Lung microvascular endothelial cell (primary cell): ENCODE data around the gene HNRNPR. TPM values are rescaled to one million over a fixed set of nuclear protein-coding genes. Genes with fewer than 3 reads are reported as not detected.
A peak's percentile ranks its signal among the peaks of the same experiment; 100 is the strongest.

Experiments used
- DNase-seq, 2 donors: peaks; one replicate each; pipeline versions ENCODE4 v3.0.0 to v3.0.0-alpha.2; 2010; ENCODE audit warnings: low read depth in 2 of 2
- total RNA-seq: library from RNA; depleted of rRNA; stranded (reverse); fragments of >200 nt; gene quantifications from 2 replicates; pipeline ENCODE4 v1.2.1, GENCODE V29; 2014

The HNRNPR gene
- total RNA-seq, 1 donor from 2014 or later: 53.6 TPM

- DNase-seq: peak; percentile 42 to 91
Observed at GRCh38 chr1:23369335-23370013, 25.4 kb upstream of the HNRNPR start, which contains the start of gene ZNF436. ZNF436 (minus strand) TSS chr1:23369836; CDS start chr1:23368005, 1,831 bp downstream.

GRCh38 chr1:23368562-23369334, 24.7 kb upstream of the HNRNPR start:
- DNase-seq: peak; percentile 90 to 91

DNA sequence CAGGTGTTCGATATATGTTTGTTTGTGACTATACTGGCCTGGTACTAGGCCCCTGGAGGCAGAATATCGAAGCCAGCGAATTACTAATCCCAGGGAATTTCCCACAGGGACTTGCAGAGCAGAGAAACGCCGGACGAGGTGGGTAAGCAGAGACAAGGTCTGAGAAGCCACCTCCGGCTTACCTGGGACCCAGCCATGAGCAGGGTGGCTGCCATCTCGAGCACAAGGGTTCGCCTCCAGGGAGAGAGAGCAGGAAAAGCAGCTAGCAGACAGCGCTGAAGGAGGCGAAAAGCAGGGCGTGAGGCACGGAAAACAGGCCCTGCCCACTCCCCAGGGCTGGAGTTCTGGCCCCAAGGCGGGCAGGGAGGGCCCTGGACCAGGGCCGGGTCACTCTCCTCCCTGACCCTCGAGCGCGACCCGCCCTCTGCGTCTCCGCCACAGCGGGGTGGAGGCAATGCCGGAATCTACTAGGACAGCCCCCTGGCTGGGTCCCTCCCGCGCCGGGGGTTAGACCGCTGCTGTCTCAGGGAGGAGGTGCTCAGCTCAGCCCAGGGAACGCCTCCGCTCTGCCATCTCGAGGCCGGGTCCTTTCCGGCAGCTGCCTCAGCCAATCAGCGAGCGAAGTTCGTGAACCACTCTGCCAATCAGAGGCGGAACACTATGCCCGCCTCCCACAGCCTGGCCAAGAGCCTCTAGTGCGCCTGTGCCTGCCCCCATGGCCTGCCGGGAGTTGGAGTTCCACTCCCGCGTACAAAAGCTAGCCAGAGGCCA, 23.9 kb upstream of the HNRNPR start:
- peak; percentile 99 for DNase-seq

DNA sequence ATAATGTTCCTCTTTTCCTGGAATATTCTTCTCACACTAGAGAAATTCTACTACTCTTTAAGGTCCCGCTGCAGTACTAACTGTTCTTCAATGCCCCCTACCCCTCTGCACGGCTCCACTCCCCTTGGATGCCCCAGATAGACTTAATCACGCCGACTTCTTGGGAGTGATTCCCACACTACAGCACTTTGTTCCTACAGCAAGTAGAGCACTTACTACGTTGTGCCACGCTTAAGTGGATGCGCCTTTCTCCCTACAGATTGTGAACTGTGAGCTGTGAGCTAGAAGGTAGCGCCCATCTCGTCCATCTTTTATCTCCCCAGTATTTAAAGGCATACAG, 23.3 kb upstream of the HNRNPR start:
- DNase-seq: no peak

GRCh38 chr1:23366598-23366997, 22.5 kb upstream of the HNRNPR start:
- DNase-seq: no peak

- DNase-seq: no peak
Observed at GRCh38 chr1:23366146-23366545, 22.1 kb upstream of the HNRNPR start.

DNA sequence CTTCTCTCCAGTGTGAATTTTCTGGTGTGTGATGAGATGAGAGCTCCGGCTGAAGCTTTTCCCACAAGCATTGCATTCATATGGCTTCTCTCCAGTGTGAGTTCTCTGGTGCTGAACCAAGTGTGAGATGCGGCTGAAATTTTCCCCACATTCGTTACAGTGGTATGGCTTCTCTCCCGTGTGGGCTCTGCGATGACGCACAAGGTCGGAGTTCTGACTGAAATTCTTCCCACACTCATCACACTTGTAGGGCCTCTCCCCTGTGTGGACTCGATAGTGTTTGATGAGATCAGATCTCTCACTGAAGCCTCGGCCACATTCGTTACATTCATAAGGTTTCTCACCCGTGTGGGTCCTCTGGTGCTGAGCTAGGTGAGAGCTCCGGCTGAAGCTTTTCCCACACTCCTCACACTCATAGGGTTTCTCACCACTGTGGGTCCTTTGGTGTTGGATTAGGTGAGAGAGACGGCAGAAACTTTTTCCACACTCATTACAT, 18.2 kb upstream of the HNRNPR start:
- no peak for DNase-seq

GRCh38 chr1:23358310-23358875, 14.3 kb upstream of the HNRNPR start:
- no peak for DNase-seq

DNA sequence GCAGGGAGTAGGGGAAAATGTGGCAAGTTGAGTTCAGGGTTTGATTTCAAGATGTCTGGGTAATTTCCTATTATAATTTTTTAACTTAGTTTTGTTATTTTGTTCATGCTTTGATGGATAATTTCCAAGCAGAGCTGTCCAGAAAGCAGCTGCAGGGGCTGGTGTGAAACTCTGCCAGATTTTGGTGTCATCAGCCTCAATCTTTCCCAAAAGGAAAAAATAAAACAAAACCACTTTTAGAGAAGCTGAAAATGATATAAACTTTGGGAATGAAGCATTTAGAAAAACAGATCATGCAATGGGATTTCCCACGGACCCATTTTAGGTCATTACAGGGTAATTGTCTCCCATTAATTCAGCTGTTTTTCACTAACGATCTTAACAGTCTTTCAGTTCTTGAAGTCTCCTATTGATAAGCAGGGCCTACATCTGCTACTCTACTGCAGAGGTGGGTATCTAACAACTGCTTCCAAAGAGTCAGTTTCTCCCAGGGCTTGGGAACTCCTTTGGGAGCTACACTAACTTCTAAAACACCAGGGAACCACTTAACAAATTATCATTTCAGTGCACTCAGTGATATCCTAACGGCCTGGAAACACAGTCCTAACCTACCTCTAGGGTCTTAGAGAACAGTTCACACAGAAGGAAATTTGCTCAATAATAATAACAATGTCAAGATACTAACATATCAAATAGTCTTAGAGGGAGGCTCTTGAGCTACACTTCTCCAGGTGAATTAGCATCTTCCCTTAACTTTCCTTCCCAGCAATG, 13.2 kb upstream of the HNRNPR start:
- DNase-seq: no peak

- no peak for DNase-seq
Observed at GRCh38 chr1:23356471-23357137, 12.5 kb upstream of the HNRNPR start.

DNA sequence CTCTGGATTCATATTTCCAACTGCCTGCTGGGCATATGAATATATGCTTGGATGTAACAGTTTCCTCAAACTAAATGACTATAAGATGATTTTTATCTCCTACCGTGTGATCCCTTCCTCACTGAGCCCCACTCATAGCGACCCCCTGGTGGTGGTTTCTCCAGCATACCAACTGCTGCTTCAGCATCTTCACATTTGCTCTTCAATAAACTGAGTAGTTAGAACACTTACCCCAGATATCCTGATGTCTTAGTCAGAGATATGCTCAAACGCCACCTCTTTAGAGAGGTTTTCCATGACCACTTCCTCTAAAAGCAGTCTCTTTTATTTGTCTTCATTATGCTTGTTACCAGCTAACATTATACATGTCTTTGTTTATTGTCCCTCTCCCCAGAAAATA, 10.2 kb upstream of the HNRNPR start:
- no peak for DNase-seq

DNA sequence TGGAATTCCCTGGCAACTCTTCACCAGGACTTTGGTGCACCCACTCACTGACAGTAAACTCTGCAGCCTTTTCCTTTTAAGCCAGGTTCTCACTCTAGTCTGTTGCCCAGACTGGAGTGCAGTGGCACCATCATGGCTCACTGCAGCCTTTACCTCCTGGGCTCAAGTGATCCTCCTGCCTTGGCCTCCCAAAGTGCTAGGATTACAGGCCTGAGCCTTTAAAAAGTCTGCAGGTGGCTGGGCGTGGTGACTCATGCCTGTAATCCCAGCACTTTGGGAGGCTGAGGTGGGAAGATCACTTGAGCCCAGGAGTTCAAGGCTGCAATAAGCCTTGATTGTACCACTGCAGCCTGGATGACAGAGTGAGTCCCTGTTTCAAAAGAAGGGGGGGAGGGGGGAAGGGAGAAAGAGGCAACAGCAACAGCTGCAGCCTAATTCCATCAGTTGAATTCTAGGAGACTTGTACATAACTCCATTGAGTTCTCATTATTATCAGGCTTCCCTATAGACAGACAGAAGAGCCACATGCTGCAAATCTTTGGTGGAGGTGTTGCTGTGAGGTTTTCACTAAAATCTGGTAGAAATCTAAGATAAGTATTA, 8.1 kb upstream of the HNRNPR start:
- no peak for DNase-seq

- no peak for DNase-seq
Observed at GRCh38 chr1:23345920-23346319, 1.8 kb upstream of the HNRNPR start.

GRCh38 chr1:23344987-23345472, 946 bp upstream of the HNRNPR start:
- DNase-seq: no peak

- peak; percentile 65 to 67 for DNase-seq
Observed at GRCh38 chr1:23343221-23344110, 618 bp downstream of the HNRNPR start.

- no peak for DNase-seq
Observed at GRCh38 chr1:23341931-23342692, 2.0 kb downstream of the HNRNPR start.

GRCh38 chr1:23339632-23340031, 4.5 kb downstream of the HNRNPR start:
- DNase-seq: no peak

- no peak for DNase-seq
Observed at GRCh38 chr1:23337869-23338268, 6.2 kb downstream of the HNRNPR start.
